Progenitor cell of endocrine pancreas (in vitro differentiated cells): Measurements from ENCODE around the gene CSHL1. TPM values are rescaled to one million over a fixed set of nuclear protein-coding genes. Genes with fewer than 3 reads are reported as not detected.
A peak's percentile ranks its signal among the peaks of the same experiment; 100 is the strongest.

Source experiments
- DNase-seq: peaks from one replicate; pipeline ENCODE4 v3.0.0; 2021; ENCODE audit warnings: low spot score; ENCODE audit not compliant: unreplicated experiment
- H3K27ac Mint-ChIP-seq: 2 replicates; pipeline ENCODE4 v1.8.0; 2021; ENCODE audit warnings: mild to moderate bottlenecking, moderate library complexity, mixed read lengths
- H3K27me3 Mint-ChIP-seq: 2 replicates; pipeline ENCODE4 v1.8.0; 2021; ENCODE audit warnings: mixed read lengths
- H3K36me3 Mint-ChIP-seq: 2 replicates; pipeline ENCODE4 v1.8.0; 2022; ENCODE audit warnings: mixed read lengths; ENCODE audit not compliant: insufficient read depth
- H3K4me1 Mint-ChIP-seq: 2 replicates; pipeline ENCODE4 v1.8.0; 2021; ENCODE audit warnings: low read depth, mixed read lengths
- H3K4me3 Mint-ChIP-seq: 2 replicates; pipeline ENCODE4 v1.8.0; 2021; ENCODE audit warnings: low read depth, mild to moderate bottlenecking, moderate library complexity, mixed read lengths
- H3K9me3 Mint-ChIP-seq: 2 replicates; pipeline ENCODE4 v1.8.0; 2021; ENCODE audit warnings: low read depth, mixed read lengths
- CTCF ChIP-seq: fragments of 200-600 bp; sonication (generic); IDR thresholded peaks from one replicate; pipeline ENCODE4 v1.5.0; 2021; ENCODE audit warnings: antibody characterized with exemption, mild to moderate bottlenecking; ENCODE audit not compliant: unreplicated experiment
- total RNA-seq: library from RNA; stranded (reverse); gene quantifications from 2 replicates; pipeline ENCODE4 v1.2.1, GENCODE V29; 2021

The CSHL1 gene
- total RNA-seq, 1 donor from 2014 or later, result not detected

- Mint-ChIP-seq H3K27me3 (peaks cover 8% of the 10 kb centered on the region), H3K27ac (no peak overlapping the region), H3K4me3 (no peak overlapping the region), H3K4me1 (no peaks in the 10 kb centered on the region), H3K36me3 (no peaks in the 10 kb centered on the region), H3K9me3 (no peaks in the 10 kb centered on the region)
- DNase-seq, result no peak
- TF ChIP-seq CTCF, result no peak
These were observed 36.8 kb upstream of the CSHL1 start for GRCh38 chr17:63947711-63948330.

DNA sequence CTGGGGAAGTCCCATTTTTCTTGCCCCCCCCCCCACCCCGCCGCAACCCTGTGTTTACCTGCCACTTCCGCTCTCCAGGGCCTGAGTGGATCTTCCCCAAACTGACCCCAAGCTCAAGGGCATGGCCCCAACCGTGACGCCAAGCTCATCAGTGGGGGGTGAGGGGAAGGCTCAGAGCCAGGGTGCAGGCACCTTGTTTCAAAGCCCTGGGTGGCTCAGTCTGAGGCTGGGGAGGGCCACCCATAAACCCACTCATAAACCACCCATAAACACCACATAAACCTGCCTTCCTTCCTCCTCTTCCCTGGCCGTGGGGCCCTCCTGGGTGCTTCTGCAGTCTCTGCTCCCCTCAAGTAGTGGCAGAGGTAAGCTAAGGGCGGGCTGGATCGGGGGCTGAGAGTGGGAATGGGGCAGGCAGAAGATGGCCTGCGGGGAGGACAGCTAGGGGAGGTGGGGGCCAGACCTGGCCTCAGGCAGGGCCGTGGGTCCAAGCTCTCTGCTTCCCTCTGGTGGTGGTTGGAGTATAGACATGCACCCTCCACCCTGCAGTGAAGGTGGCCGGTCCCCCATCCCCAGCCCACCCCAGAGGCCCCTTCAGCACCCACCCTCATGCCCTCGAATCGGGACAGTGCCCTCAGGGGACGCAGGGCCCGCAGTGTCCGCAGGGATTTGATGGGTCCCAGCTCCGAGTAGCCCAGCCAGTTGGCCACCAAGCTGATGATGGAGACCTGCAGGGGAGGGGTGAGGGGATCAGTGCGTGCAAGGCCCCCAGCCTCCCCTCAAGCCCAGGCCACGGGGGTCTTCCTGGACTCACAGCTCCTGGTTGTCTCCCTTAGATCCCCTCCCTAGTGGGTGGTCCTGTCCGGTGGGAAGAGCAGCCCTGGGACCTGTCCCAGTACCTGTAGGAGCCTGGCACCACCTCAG lies 35.6 kb upstream of the CSHL1 start:
- H3K27me3 Mint-ChIP-seq, result peaks cover 3% of the 10 kb centered on the region
- H3K36me3 Mint-ChIP-seq, result no peaks in the 10 kb centered on the region
- H3K9me3 Mint-ChIP-seq, result no peaks in the 10 kb centered on the region
- H3K27ac Mint-ChIP-seq, result no peak overlapping the region
- TF ChIP-seq CTCF, result peak; percentile 84
- no peak overlapping the region for H3K4me3 Mint-ChIP-seq
- H3K4me1 Mint-ChIP-seq, result no peaks in the 10 kb centered on the region
- DNase-seq, result peak; percentile 43

GRCh38 chr17:63945784-63946439 lies 34.9 kb upstream of the CSHL1 start:
- no peaks in the 10 kb centered on the region for H3K4me1 Mint-ChIP-seq
- no peaks in the 10 kb centered on the region for H3K36me3 Mint-ChIP-seq
- TF ChIP-seq CTCF, result no peak
- H3K27me3 Mint-ChIP-seq, result peaks cover under 1% of the 10 kb centered on the region
- H3K4me3 Mint-ChIP-seq, result no peak overlapping the region
- H3K27ac Mint-ChIP-seq, result no peak overlapping the region
- no peak for DNase-seq
- no peaks in the 10 kb centered on the region for H3K9me3 Mint-ChIP-seq

GRCh38 chr17:63944736-63945499 lies 33.9 kb upstream of the CSHL1 start:
- H3K4me1 Mint-ChIP-seq, result no peaks in the 10 kb centered on the region
- H3K27ac Mint-ChIP-seq, result no peak overlapping the region

More at GRCh38 chr17:63944736-63945499, 33.9 kb upstream of the CSHL1 start:
- no peak for TF ChIP-seq CTCF
- H3K36me3 Mint-ChIP-seq, result no peaks in the 10 kb centered on the region
- H3K9me3 Mint-ChIP-seq, result no peaks in the 10 kb centered on the region
- H3K27me3 Mint-ChIP-seq, result no peaks in the 10 kb centered on the region
- no peak overlapping the region for H3K4me3 Mint-ChIP-seq
- no peak for DNase-seq
